Liver (tissue), 9 donors: Measurements from ENCODE around the gene MICAL2. TPM values are rescaled to one million over a fixed set of nuclear protein-coding genes. Genes with fewer than 3 reads are reported as not detected.

Source experiments
- DNase-seq: peaks from one replicate; pipeline ENCODE4 v3.0.0-alpha.2; 2017; ENCODE audit warnings: low spot score
- H3K27ac ChIP-seq, 2 donors: one replicate each; pipeline ENCODE4 v1.7.0; 2013; ENCODE audit warnings: inconsistent platforms in 2 of 2, low read length in 2 of 2, control low read depth in 1 of 2, low read depth in 1 of 2, mild to moderate bottlenecking in 1 of 2
- H3K27me3 ChIP-seq, 4 donors: one replicate each; pipeline versions ENCODE4 v1.6.1 to v1.7.0; 2013; ENCODE audit warnings: low read length in 3 of 4, inconsistent platforms in 1 of 4, mild to moderate bottlenecking in 1 of 4, moderate library complexity in 1 of 4; ENCODE audit not compliant: control insufficient read depth in 4 of 4, insufficient read depth in 4 of 4
- H3K36me3 ChIP-seq, 4 donors: one replicate each; pipeline versions ENCODE4 v1.6.1 to v1.7.0; 2013; ENCODE audit warnings: low read length in 3 of 4, mild to moderate bottlenecking in 3 of 4, low read depth in 1 of 4, moderate library complexity in 1 of 4; ENCODE audit not compliant: control insufficient read depth in 4 of 4, insufficient read depth in 3 of 4
- H3K4me1 ChIP-seq, 4 donors: one replicate each; pipeline versions ENCODE4 v1.6.1 to v1.7.0; 2013; ENCODE audit warnings: low read length in 3 of 4, mild to moderate bottlenecking in 3 of 4, moderate library complexity in 1 of 4; ENCODE audit not compliant: control insufficient read depth in 4 of 4, insufficient read depth in 4 of 4
- H3K4me3 ChIP-seq, 3 donors: one replicate each; pipeline versions ENCODE4 v1.6.1 to v1.7.0; 2013; ENCODE audit warnings: low read length in 3 of 3, control low read depth in 1 of 3, low read depth in 1 of 3, mild to moderate bottlenecking in 1 of 3
- H3K9ac ChIP-seq, 2 donors: one replicate each; pipeline ENCODE4 v1.7.0; 2013; ENCODE audit warnings: low read length in 2 of 2, mild to moderate bottlenecking in 2 of 2, moderate library complexity in 2 of 2, control low read depth in 1 of 2, low read depth in 1 of 2
- H3K9me3 ChIP-seq, 4 donors: one replicate each; pipeline versions ENCODE4 v1.6.1 to v1.7.0; 2013; ENCODE audit warnings: low read length in 3 of 4; ENCODE audit not compliant: control insufficient read depth in 4 of 4
- EGR1 ChIP-seq, 2 donors: IDR thresholded peaks; 2 replicates each; pipeline ENCODE4 v1.6.1; 2016 to 2018; ENCODE audit warnings: antibody characterized with exemption in 2 of 2, low read depth in 2 of 2
- FOXA1 ChIP-seq: IDR thresholded peaks from 2 replicates; pipeline ENCODE4 v1.6.1; 2016; ENCODE audit warnings: antibody characterized with exemption
- GABPA ChIP-seq, 2 donors: IDR thresholded peaks in 1 of 2; conservative IDR thresholded peaks in 1 of 2; 2 replicates each; pipeline ENCODE4 v1.6.1; 2016; ENCODE audit warnings: antibody characterized with exemption in 2 of 2, mild to moderate bottlenecking in 1 of 2, moderate library complexity in 1 of 2
- HNF4A ChIP-seq, 2 donors: conservative IDR thresholded peaks; 2 replicates each; pipeline ENCODE4 v1.6.1; 2016; ENCODE audit warnings: antibody characterized with exemption in 2 of 2, mild to moderate bottlenecking in 2 of 2
- NR2F2 ChIP-seq: IDR thresholded peaks from 2 replicates; pipeline ENCODE4 v1.6.1; 2016; ENCODE audit warnings: antibody characterized with exemption
- RAD21 ChIP-seq, 2 donors: IDR thresholded peaks; 2 replicates each; pipeline ENCODE4 v1.6.1; 2016; ENCODE audit warnings: antibody characterized with exemption in 2 of 2, mild to moderate bottlenecking in 2 of 2
- RXRA ChIP-seq, 2 donors: IDR thresholded peaks; 2 replicates each; pipeline ENCODE4 v1.6.1; 2017 to 2018; ENCODE audit warnings: antibody characterized with exemption in 2 of 2, mild to moderate bottlenecking in 1 of 2
- SP1 ChIP-seq: IDR thresholded peaks from 2 replicates; pipeline ENCODE4 v1.6.1; 2018; ENCODE audit warnings: antibody characterized with exemption, mild to moderate bottlenecking
- TAF1 ChIP-seq: conservative IDR thresholded peaks from 2 replicates; pipeline ENCODE4 v1.6.1; 2016; ENCODE audit warnings: antibody characterized with exemption, mild to moderate bottlenecking
- WGBS: extraction: QIAGEN DNeasy Blood & Tissue Kit; methylation state at CpG from one replicate; pipeline ENCODE4 v1.1.7; 2013; 5-methylcytosine and 5-hydroxymethylcytosine counted together
- polyA plus RNA-seq, 2 donors: library from polyadenylated mRNA; stranded (reverse) in 1 of 2; unstranded in 1 of 2; fragments of 200-250 nt in 1 of 2; fragments of >200 nt in 1 of 2; fragmentation: Nextera tagmentation in 1 of 2; extraction: Ambion mirVana in 1 of 2; gene quantifications; one replicate each; pipeline versions ENCODE4 v1.2.1 to v1.2.3, GENCODE V29; 2013 to 2015
- total RNA-seq, 2 donors: library from RNA; depleted of rRNA; stranded (reverse); fragments of >200 nt; gene quantifications; one replicate each; pipeline ENCODE4 v1.2.3, GENCODE V29; 2014
- TF ChIP-seq, protein P1 (sequence below): IDR thresholded peaks from 2 replicates; pipeline ENCODE4 v1.6.1; 2016; ENCODE audit warnings: antibody characterized with exemption, mild to moderate bottlenecking
- TF ChIP-seq, protein P2 (sequence below): IDR thresholded peaks from 2 replicates; pipeline ENCODE4 v1.6.1; 2016; ENCODE audit warnings: antibody characterized with exemption
- donor health status: healthy.
- donor health status: healthy.
- donor health status: healthy.
- donor health status: healthy.
- donor health status: healthy.

The MICAL2 gene
- total and polyA plus RNA-seq, 4 donors = 17.5 to 113 (median 42.9) TPM

DNA sequence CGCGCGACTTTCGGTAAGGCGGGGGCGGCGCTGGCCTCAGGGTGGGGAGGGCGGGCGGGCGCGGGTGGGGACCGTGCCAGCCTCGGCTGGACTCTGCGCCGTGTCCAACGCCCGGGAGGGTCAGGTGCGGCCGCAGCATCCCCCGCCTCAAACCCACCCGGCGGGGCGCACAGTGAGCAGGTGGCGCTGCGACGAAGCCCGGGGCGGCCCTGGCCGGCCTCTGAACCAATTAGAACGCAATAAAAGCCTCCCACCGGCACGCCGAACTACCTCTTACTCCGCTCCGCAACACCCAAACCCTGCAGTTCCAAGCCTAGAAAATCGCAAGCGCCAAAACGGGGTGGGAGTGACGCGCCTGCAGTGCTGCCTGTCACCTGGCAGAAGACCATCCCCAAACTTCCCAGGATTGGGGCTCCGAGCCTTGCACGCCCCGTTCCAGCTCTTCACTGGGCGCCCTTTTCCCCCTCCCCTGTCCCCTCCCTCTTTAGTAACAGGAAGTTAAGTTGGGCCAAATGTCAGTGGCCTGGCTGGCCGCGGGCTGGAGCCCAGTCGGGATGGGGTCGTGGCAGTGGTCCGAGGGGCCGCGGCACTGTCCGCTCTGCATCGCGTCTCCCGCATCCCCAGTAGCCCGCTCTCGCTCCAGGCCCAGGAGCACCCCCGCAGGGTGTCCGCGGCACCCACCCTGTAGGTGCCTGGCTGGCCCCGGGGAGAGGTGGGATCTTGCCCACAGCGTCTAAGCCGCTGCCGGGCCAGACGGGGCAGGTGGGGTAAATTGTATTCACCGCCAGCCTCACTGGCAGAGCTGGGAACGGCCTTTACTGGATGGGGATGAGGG lies 541 bp downstream of the MICAL2 start:
- peak in 1 of 2 donors; percentile 36 for TF ChIP-seq RXRA (IDR thresholded peaks at IDR 0.05)
- no peak for TF ChIP-seq HNF4A (conservative IDR thresholded peaks at IDR 0.05)
- no peak for TF ChIP-seq GABPA (IDR thresholded peaks at IDR 0.05 in 1 of 2, conservative IDR thresholded peaks at IDR 0.05 in 1 of 2)
- TF ChIP-seq FOXA1 = no peak
- TF ChIP-seq, protein P1, sequence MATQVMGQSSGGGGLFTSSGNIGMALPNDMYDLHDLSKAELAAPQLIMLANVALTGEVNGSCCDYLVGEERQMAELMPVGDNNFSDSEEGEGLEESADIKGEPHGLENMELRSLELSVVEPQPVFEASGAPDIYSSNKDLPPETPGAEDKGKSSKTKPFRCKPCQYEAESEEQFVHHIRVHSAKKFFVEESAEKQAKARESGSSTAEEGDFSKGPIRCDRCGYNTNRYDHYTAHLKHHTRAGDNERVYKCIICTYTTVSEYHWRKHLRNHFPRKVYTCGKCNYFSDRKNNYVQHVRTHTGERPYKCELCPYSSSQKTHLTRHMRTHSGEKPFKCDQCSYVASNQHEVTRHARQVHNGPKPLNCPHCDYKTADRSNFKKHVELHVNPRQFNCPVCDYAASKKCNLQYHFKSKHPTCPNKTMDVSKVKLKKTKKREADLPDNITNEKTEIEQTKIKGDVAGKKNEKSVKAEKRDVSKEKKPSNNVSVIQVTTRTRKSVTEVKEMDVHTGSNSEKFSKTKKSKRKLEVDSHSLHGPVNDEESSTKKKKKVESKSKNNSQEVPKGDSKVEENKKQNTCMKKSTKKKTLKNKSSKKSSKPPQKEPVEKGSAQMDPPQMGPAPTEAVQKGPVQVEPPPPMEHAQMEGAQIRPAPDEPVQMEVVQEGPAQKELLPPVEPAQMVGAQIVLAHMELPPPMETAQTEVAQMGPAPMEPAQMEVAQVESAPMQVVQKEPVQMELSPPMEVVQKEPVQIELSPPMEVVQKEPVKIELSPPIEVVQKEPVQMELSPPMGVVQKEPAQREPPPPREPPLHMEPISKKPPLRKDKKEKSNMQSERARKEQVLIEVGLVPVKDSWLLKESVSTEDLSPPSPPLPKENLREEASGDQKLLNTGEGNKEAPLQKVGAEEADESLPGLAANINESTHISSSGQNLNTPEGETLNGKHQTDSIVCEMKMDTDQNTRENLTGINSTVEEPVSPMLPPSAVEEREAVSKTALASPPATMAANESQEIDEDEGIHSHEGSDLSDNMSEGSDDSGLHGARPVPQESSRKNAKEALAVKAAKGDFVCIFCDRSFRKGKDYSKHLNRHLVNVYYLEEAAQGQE = no peak
- TF ChIP-seq, protein P2, sequence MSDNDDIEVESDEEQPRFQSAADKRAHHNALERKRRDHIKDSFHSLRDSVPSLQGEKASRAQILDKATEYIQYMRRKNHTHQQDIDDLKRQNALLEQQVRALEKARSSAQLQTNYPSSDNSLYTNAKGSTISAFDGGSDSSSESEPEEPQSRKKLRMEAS = peak; percentile 31
- H3K4me3 ChIP-seq = peak overlapping the region; percentile 78 to 80 (median 80)
- peak overlapping the region; percentile 74 to 79 for H3K27ac ChIP-seq
- H3K36me3 ChIP-seq = no peaks in the 10 kb centered on the region
- DNase-seq = no peak
- peak overlapping the region; percentile 11 to 80 for H3K9ac ChIP-seq
- H3K4me1 ChIP-seq = peaks cover 5 to 16% (median 7%) of the 10 kb centered on the region in 4 donors
- no peaks in the 10 kb centered on the region for H3K27me3 ChIP-seq
- WGBS = 6% methylated on average over 67 of the region's 67 CpGs
- H3K9me3 ChIP-seq = no peaks in the 10 kb centered on the region

DNA sequence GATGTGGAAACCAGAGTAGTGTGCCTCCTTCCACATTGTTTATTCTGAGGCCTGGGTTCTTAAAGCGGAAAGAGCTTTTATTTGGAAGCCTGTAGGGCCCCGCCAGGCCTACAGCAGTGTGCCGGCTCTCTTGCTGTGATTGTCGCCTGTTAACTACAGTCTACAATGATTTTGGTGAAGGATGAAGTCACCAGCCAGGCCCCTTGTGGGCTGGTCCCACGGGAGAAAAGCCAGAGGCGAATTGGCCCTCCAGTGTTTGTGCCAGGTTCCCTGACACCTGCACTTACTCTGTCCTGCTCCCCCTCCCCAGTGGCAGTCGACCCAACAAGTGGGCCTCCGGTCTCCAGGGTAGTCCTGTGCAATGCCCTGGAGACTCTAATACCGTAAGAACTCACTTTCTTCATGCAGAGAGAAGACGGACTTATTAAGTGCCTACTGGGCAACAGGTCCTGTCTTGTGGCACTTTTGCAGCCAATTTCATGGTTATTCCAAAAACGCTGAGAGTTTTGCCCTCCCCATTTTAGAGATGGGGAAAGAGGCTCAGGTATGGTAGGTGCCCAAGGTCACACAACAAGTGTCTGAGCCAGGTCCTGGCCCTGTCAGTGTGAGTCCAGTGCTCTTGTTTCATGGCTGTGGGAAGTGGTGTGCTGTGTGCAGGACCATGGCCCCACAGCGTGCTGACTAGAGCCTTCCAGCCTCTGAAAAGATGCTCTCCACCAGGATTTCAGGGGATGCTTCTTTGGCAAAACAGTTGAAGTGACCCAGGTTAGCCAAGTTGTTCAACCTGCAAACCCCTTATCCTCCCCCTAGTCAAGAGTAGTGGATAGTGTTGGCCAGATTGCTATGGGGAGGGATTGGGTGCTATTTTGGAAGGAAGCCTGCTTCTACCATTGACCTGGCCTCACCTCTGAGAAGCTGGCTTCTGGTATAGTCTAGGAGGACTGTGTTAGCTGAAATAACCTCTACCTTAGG lies 1.4 kb downstream of the MICAL2 start:
- Histone ChIP-seq H3K27me3 (no peaks in the 10 kb centered on the region), H3K36me3 (no peaks in the 10 kb centered on the region), H3K9me3 (no peaks in the 10 kb centered on the region), H3K4me3 (peak overlapping the region; percentile 78 to 80 (median 80)), H3K27ac (peak overlapping the region; percentile 74 to 79), H3K9ac (peak overlapping the region in 1 of 2 donors; percentile 80), H3K4me1 (peaks cover 5 to 16% (median 7%) of the 10 kb centered on the region in 4 donors)
- no peak for DNase-seq
- WGBS = 48% methylated on average over 12 of the region's 12 CpGs
- TF ChIP-seq TAF1 = no peak
- no peak for TF ChIP-seq NR2F2
- TF ChIP-seq GABPA (IDR thresholded peaks at IDR 0.05 in 1 of 2, conservative IDR thresholded peaks at IDR 0.05 in 1 of 2) = no peak
- TF ChIP-seq, protein P1 = no peak
- TF ChIP-seq, protein P2 = no peak
- no peak for TF ChIP-seq EGR1 (IDR thresholded peaks at IDR 0.05; ENCODE audit: low read depth in 2 of 2)
- no peak for TF ChIP-seq SP1
- no peak for TF ChIP-seq RXRA (IDR thresholded peaks at IDR 0.05)
- no peak for TF ChIP-seq RAD21 (IDR thresholded peaks at IDR 0.05)
